HCT116 (cell line): ENCODE measurements around the gene SH3D21. TPM values are rescaled to one million over a fixed set of nuclear protein-coding genes. Genes with fewer than 3 reads are reported as not detected.

Source experiments
- ATAC-seq: fragments of 200-7000 bp; cut with Tn5 transposase; 2 replicates; pipeline ENCODE4 v1.9.1; 2020; ENCODE audit warnings: mild to moderate bottlenecking, moderate library complexity
- BruUV-seq: library from RNA; stranded (reverse); fragments of 400-500 nt; replicated peaks from 2 replicates; lab custom pipeline; 2021; lab: Mats Ljungman, UMichigan
- CTCF ChIA-PET: fragments of 300-600 bp; sonication (Branson Sonifier 250); formaldehyde crosslinking; loops from one replicate; lab custom pipeline; 2021; ENCODE audit warnings: antibody characterized with exemption; lab: Charles Lee
- POLR2A ChIA-PET: fragments of 300-600, 350-600 bp; sonication (Branson Sonifier 250); formaldehyde crosslinking; loops from one replicate; lab custom pipeline; 2021; ENCODE audit warnings: antibody characterized with exemption; lab: Charles Lee
- RAD21 ChIA-PET, 2 experiments: fragments of 300-600 bp; sonication (Branson Sonifier 250); formaldehyde crosslinking; loops; one replicate each; lab custom pipeline; 2023; ENCODE audit warnings: low total read pairs in 2 of 2; ENCODE audit not compliant: uncharacterized antibody in 2 of 2, unreplicated experiment in 2 of 2, low non-redundant PET in 1 of 2; lab: Charles Lee
- DNase-seq: peaks from one replicate; pipeline ENCODE4 v3.0.0-alpha.2; 2010; ENCODE audit warnings: low read depth, low spot score
- H2AFZ ChIP-seq: fragments of 200-600 bp; shearing (Covaris generic), sonication (generic); 2 replicates; pipeline ENCODE4 v1.6.1; 2017; ENCODE audit warnings: low read depth, mixed run types, mixed read lengths, antibody characterized with exemption, low read length; ENCODE audit not compliant: poor library complexity, severe bottlenecking
- H3K27ac ChIP-seq: 2 replicates; pipeline ENCODE4 v1.5.1; 2012; ENCODE audit warnings: low read depth, low read length
- H3K27me3 ChIP-seq: fragments of 200-600 bp; sonication (generic); 2 replicates; pipeline ENCODE4 v1.6.1; 2016; ENCODE audit warnings: mixed run types, low read length, mixed read lengths; ENCODE audit not compliant: insufficient read depth
- H3K36me3 ChIP-seq, 2 experiments: fragments of 200-500 bp in 1 of 2; fragments of 200-600 bp in 1 of 2; sonication (Bioruptor generic) in 1 of 2; sonication (generic) in 1 of 2; 2 replicates each; pipeline versions ENCODE4 v1.5.1 to v1.6.1; 2014 to 2016; ENCODE audit warnings: low read length in 2 of 2, inconsistent platforms in 1 of 2, mixed read lengths in 1 of 2, mixed run types in 1 of 2; ENCODE audit not compliant: insufficient read depth in 2 of 2, control insufficient read depth in 1 of 2
- H3K4me1 ChIP-seq, 2 experiments: fragments of 200-600 bp in 1 of 2; sonication (generic) in 1 of 2; 2 replicates each; pipeline versions ENCODE4 v1.5.1 to v1.6.1; 2012 to 2017; ENCODE audit warnings: low read length in 2 of 2, inconsistent platforms in 1 of 2, mild to moderate bottlenecking in 1 of 2, mixed read lengths in 1 of 2, mixed run types in 1 of 2, moderate library complexity in 1 of 2; ENCODE audit not compliant: insufficient read depth in 2 of 2, control insufficient read depth in 1 of 2
- H3K4me2 ChIP-seq: fragments of 200-600 bp; sonication (generic); 2 replicates; pipeline ENCODE4 v1.6.1; 2017; ENCODE audit warnings: mixed run types, low read length, mixed read lengths
- H3K4me3 ChIP-seq, 2 experiments: fragments of 200-600 bp in 1 of 2; sonication (generic) in 1 of 2; replicated peaks in 1 of 2; 2 replicates each; pipeline ENCODE4 v1.5.1; 2011 to 2016; ENCODE audit warnings: low read length in 2 of 2, control low read depth in 1 of 2, low read depth in 1 of 2, mild to moderate bottlenecking in 1 of 2, mixed read lengths in 1 of 2, mixed run types in 1 of 2
- H3K79me2 ChIP-seq: fragments of 200-600 bp; sonication (generic); 2 replicates; pipeline ENCODE4 v1.6.1; 2017; ENCODE audit warnings: mild to moderate bottlenecking, mixed run types, low read length, moderate library complexity, mixed read lengths; ENCODE audit not compliant: insufficient read depth
- H3K9ac ChIP-seq: fragments of 200-600 bp; sonication (generic); 2 replicates; pipeline ENCODE4 v1.6.1; 2016; ENCODE audit warnings: low read length, mixed read lengths
- H3K9me2 ChIP-seq: fragments of 200-600 bp; sonication (generic), shearing (Covaris generic); 2 replicates; pipeline ENCODE4 v1.6.1; 2017; ENCODE audit warnings: mixed run types, mild to moderate bottlenecking, moderate library complexity; ENCODE audit not compliant: insufficient read depth
- H3K9me3 ChIP-seq, 2 experiments: fragments of 200-500 bp in 1 of 2; fragments of 200-600 bp in 1 of 2; sonication (Bioruptor generic) in 1 of 2; sonication (generic) in 1 of 2; 2 replicates each; pipeline ENCODE4 v1.6.1; 2014 to 2017; ENCODE audit warnings: low read length in 2 of 2, mixed read lengths in 2 of 2, inconsistent platforms in 1 of 2, low read depth in 1 of 2, mild to moderate bottlenecking in 1 of 2, mixed run types in 1 of 2, moderate library complexity in 1 of 2; ENCODE audit not compliant: control insufficient read depth in 1 of 2, insufficient read depth in 1 of 2
- H4K20me1 ChIP-seq: fragments of 200-600 bp; sonication (generic), shearing (Covaris generic); 2 replicates; pipeline ENCODE4 v1.6.1; 2017; ENCODE audit warnings: mixed run types, mild to moderate bottlenecking, moderate library complexity; ENCODE audit not compliant: insufficient read depth
- FOSL1 ChIP-seq: IDR thresholded peaks from 2 replicates; pipeline ENCODE4 v1.6.1; 2012; ENCODE audit warnings: low read depth
- MAX ChIP-seq: IDR thresholded peaks from 2 replicates; pipeline ENCODE4 v1.6.1; 2012
- RAD21 ChIP-seq: IDR thresholded peaks from 2 replicates; pipeline ENCODE4 v1.6.1; 2012; ENCODE audit warnings: low read depth, mild to moderate bottlenecking
- ZBTB33 ChIP-seq: IDR thresholded peaks from 2 replicates; pipeline ENCODE4 v1.6.1; 2011; ENCODE audit warnings: mild to moderate bottlenecking, low read length, moderate library complexity; ENCODE audit not compliant: insufficient replicate concordance; ENCODE audit errors: extremely low read depth
- intact Hi-C: fragments of 100-400 bp; cut with micrococcal nuclease; formaldehyde crosslinking; loops from 2 replicates; pipeline ENCODE4 v1.10.0; 2022
- total RNA-seq: library from RNA; stranded (reverse); gene quantifications from one replicate; pipeline ENCODE4 v1.2.1, GENCODE V29; 2021; ENCODE audit not compliant: unreplicated experiment

SH3D21 gene
- total RNA-seq, 1 experiment from 2014 or later: 9.3 TPM

GRCh38 chr1:36343651-36344394, 37.7 kb downstream of the SH3D21 start:
- BruUV-seq: no TSS peak

More at GRCh38 chr1:36343651-36344394, 37.7 kb downstream of the SH3D21 start:
- Histone ChIP-seq H4K20me1 (no peaks in the 10 kb centered on the region), H3K9me2 (no peaks in the 10 kb centered on the region), H3K4me1 (peaks cover 0 to 7% of the 10 kb centered on the region in 2 experiments; a peak in 1 of 4 replicates), H3K36me3 (peaks cover 10 to 11% of the 10 kb centered on the region in 2 experiments; a peak in 3 of 4 replicates), H3K9ac (no peak overlapping the region), H3K79me2 (no peaks in the 10 kb centered on the region), H3K9me3 (no peaks in the 10 kb centered on the region), H3K27me3 (no peaks in the 10 kb centered on the region), H3K4me2 (no peak overlapping the region), H2AFZ (no peak overlapping the region), H3K4me3 (no peak overlapping the region), H3K27ac (no peak overlapping the region)
- ChIA-PET POLR2A (no interaction called here), CTCF (interaction anchor here (0.8 to 1.9 kb wide), 4 partner anchors 25 to 78 kb away, joined by 3 to 8 read pairs (median 6); no protein-coding TSS in a partner anchor), RAD21 (no interaction called here)
- TF ChIP-seq FOSL1 (no peak), MAX (no peak), RAD21 (no peak), ZBTB33 (no peak)
- intact Hi-C loops: no loop called here
- no peak for DNase-seq
- no peak for ATAC-seq
